Measurements from ENCODE around the gene GLIS1.

- TF ChIP-seq CTCF (conservative IDR thresholded peaks at IDR 0.05; ENCODE audit: low read depth, low read length) (no peak), EZH2 (IDR thresholded peaks at IDR 0.05; ENCODE audit: low read length, unreplicated experiment) (no peak), EZH2phosphoT487 (IDR thresholded peaks at IDR 0.05; ENCODE audit: borderline replicate concordance, low read length) (no peak)
These were observed 9.3 kb downstream of the GLIS1 start for GRCh38 chr1:53729456-53730223.
